NCI-H2196 (cell line): ENCODE measurements around the gene GZF1.
A peak's percentile ranks its signal among the peaks of the same experiment; 100 is the strongest.

Experiments used
- DNase-seq: peaks from one replicate; lab custom pipeline; 2025; ENCODE audit not compliant: unreplicated experiment; lab: John Stamatoyannopoulos, UW

Gene GZF1

DNA sequence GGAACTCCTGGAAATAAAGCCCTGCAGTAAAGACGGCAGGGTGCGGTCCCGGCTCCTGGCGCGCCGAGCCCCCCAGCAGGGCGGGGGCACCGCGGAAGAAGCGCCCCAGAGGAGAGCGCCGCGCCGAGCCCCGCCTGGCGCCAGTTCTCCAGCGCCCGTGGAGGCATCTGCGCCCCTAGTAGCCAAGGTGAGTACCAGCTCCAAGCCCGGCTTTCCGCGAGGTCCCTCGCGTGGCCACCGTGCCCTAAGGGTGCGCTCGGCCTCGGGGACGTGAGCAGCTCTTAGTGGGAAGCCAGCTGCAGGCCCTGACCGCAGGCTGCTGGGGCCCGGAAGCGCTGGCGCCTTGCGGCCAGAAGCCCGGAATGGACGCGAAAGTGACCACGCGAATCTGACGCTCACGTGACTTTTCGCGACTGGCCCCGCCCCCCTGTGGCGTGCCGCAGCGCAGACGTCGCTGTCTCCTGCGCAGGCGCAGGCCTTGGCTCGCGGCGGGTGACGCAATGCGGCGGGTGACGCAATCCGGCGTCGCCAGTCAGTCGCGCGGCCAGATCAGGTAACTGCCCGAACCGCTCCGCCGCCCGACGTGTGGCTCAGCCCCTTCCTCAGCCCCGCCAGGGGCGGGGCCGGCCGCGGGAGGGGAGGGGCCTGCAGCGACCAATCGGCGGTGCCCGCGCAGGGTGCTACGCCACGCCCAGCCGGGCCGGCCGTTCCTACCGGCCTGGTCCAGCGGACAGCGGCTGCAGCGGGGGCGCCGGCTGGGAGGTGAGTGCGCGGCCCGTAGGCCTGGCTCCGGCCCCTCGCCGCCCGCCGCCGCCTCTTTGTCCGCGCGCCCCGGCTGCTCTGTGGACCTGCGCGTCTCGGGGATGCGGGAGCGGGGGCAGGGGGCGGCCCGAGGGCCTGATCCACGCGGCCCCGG, at the start of gene GZF1:
Gene GZF1 (plus strand): TSS at position 707 of the 916 bp plus-strand sequence. CDS start 2,202 bp downstream, outside the sequence.
- peak; percentile 98 for DNase-seq

DNA sequence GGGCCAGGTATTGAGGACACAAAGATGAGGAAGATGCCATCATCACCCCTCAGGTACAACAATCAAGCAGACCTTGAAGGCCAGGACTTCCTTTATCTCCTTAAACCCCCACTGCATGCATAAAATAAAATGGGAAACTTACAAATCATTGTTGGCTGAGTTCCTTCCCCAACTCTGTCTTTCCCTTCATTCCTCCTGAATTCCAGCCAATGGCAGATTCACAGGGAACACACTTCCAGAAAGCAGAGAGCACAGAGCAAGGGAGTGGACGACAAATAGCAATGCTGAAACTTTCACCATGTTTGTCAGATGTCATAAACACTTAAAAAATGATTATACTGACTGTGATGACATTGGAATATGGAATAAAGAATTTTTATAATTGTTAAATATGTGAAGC, 48.7 kb upstream of the GZF1 start:
- no peak for DNase-seq

- no peak for DNase-seq
These were observed 47.3 kb upstream of the GZF1 start for GRCh38 chr20:23314699-23315098.

DNA sequence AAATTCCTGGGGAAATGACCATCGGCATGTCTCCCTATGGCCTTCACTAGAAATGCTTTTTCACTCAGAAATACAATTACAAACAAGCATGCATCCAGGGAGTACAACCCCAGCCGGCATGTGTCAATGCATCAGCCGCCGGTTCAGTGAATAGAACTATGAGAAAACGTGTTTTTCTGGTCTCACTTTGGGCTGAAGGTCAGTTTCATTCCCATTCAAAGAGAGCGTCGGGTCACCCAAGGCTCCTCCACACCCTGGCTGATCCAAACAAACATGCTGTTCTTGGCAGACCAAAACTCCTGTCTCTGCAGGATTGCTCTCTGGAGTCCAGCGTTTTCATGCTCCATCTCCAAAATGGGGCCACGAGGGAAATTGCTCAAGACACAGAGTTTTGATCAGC, 46.9 kb upstream of the GZF1 start:
- no peak for DNase-seq

GRCh38 chr20:23316626-23317025, 45.4 kb upstream of the GZF1 start:
- no peak for DNase-seq

GRCh38 chr20:23317081-23317480, 44.9 kb upstream of the GZF1 start:
- no peak for DNase-seq

- DNase-seq, result no peak
These were observed 43.6 kb upstream of the GZF1 start for GRCh38 chr20:23318347-23318746.

DNA sequence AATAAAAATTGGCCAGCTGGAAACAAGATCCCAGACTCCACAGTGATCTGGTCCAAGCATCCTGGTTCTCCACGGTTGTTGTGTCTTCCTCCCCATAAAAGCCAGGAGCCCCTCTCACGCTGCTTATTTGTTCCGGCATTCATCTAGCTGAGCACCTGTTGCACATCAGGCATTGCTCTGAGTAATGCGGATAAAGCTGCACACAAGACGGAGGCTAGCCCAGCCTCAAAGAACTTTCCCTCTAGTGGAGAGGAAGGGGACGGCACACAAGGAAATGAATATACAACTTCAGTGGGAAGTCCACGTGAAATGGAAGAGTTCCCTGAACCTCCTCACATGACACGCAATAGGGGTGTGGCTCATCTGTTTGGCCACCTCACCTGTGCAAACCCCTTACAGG, 41.7 kb upstream of the GZF1 start:
- DNase-seq, result peak; percentile 4

DNA sequence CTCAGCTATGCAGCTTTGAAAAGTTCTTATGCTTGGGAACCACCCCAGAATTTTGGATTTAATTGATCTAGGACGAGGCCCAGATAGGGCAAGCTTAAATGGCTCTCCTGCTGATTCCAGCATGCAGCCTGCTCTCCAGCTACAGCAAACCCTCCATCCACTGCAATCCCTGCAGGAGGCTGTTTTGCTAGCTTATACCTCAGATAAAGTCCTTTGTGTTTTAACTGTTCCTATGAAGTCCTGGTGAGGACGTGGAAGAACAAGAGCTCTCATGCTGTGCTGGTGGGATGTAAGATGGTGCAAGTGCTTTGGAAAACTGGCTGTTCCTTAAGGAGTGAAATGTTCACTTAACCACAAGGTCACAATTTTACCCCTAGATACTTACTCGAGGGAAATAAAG, 36.9 kb upstream of the GZF1 start:
- DNase-seq, result no peak

- DNase-seq, result no peak
These were observed 35.2 kb upstream of the GZF1 start for GRCh38 chr20:23326774-23327173.

DNA sequence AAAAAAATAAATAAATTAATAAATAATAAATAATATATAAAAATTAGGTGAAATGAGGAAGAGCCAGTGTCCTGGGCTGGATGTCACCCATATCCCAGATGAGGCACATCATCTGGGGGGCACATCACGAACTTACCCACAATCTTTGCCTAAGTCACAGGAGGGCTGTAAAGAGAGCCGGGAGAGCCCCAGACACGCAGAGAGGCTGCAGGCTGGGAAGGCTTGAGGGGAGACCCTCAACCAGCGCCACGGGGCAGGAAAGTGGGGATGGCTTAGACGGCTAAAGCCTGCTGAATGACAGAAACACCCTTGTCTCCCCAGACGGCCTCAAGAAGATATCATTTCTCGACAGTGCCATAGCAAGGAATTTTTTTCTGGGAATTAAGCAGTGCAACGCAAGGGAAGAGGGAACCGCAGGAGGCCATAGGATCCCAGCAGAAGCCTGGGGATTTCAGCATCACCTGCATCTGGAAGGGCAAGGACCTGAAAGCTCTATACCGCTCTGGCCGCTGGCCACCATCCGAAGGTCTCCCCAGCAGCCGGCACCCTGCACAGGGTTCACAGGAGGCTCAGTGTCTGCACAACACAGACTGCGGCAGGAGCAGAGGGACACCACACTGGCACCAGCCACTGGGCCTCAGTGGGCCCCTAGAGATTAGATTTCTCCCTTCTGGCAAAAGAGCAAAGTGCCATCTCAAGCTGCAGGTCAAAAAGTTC, 34.2 kb upstream of the GZF1 start:
- no peak for DNase-seq

GRCh38 chr20:23331450-23332350, 30.3 kb upstream of the GZF1 start:
- DNase-seq, result no peak

GRCh38 chr20:23332467-23332866, 29.5 kb upstream of the GZF1 start:
- no peak for DNase-seq

DNA sequence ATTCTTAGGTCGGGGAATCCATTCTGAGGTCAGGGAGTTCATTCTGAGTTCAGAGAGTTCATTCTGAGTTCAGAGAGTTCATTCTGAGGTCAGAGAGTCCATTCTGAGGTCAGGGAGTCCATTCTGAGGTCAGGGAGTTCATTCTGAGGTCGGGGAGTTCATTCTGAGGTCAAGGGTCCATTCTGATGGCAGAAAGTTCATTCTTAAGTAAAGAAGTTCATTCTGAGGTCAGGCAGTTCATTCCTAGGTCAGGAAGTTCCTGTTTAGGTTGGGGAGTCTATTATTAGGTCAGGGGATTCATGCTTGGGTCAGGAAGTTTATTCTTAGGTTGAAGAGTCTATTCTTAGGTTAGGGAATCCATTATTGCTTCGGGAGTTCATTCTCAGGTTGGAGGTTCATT, 27.9 kb upstream of the GZF1 start:
- no peak for DNase-seq

DNA sequence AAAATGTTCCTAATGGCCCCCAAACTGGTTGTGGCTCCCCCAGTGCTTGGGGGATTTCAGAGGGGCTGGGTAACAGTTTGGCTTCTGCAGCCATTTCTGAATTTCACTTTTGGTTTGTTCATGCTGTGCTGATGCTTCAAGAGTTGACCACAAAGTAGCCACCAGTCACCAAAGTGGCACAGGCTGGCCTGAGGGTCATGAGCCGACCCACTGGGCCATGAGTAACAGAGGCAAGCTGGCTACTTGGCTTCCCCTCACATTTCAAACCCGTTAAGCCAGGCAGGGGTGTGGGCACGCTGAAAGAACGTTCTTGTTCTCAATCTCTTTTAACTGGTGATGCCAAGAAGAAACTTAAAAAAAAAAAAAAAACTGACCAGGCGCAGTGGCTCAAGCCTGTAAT, 26.5 kb upstream of the GZF1 start:
- DNase-seq, result no peak

- no peak for DNase-seq
These were observed 25.5 kb upstream of the GZF1 start for GRCh38 chr20:23336476-23336875.

DNA sequence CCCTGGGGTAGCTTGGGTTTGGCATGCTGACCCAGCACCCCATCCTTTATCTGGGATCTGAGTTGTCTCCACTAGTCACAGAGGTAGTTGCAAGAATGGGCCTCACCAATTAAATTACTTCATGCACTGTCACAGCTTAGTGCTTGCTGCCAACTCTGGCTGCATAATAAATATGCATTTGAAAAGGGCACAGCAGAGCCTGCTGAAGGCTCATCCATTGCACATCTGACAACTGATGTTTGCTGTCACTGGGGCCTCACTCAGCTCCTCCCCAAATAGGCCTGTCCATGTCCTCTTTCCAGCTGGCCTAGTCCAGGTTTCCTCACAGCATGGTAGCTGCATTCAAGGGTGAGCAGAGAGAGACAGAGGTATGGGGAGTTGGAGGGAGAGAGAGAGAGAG, 24.7 kb upstream of the GZF1 start:
- DNase-seq, result no peak

GRCh38 chr20:23339986-23340385, 22.0 kb upstream of the GZF1 start:
- DNase-seq, result no peak

DNA sequence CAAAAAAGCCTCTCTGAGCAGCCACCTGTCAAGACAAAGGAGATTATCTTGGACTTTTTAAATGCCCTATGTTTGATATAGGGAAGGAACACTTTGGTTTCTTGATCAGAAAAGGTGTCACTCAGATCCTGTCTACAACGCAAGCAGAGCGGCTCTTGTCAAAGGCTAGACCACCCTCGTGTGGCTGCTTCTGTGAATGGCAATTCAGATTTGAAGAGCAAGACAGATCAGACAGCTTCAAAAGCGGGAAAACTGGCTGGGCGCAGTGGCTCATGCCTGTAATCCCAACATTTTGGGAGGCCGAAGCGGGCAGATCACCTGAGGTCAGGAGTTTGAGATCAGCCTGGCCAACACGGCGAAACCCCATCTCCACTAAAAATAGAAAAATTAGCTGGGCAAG, 21.5 kb upstream of the GZF1 start:
- peak; percentile 38 for DNase-seq

- DNase-seq, result no peak
These were observed 20.9 kb upstream of the GZF1 start for GRCh38 chr20:23341073-23341472.

DNA sequence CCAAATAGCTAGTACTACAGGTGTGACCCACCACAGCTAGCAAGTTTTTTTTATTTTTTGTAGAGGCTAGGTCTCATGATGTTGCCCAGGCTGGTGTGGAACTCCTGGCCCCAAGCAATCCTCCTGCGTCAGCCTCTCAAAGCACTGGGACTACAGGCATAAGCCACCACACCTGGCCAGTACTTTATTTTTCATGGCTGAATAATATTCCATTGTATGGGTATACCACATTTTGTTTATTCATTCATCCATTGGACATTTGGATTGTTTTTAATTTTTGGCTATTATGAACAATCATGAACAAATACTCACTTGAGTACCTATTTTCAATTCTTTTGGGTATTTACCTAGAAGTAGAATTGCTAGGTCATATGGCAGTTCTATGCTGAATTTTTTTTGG, 18.4 kb upstream of the GZF1 start:
- DNase-seq, result no peak
